ENCODE results near the gene BDP1. TPM values are rescaled to one million over a fixed set of nuclear protein-coding genes. Genes with fewer than 3 reads are reported as not detected.

The BDP1 gene
- total RNA-seq, 1 experiment from 2014 or later: 18.4 TPM

DNA sequence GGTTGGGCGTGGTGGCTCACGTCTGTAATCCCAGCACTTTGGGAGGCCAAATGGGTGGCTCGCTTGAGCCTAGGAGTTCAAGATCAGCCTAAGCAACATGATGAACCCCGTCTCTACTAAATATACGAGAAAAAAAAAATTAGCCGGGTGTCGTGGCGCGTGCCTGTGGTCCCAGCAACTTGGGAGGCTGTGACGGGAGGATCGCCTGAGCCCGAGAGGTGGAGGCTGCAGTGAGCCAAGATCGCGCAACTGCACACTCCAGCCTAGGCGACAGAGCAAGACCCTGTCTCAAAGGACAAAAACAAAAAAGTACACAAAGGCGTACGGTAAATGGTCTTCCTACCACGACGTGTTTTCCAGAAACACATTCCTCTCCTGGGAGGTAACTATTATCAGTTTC is 538 bp upstream of the BDP1 start:
- intact Hi-C loops (cut with micrococcal nuclease): loop anchor here (5.0 kb wide), 1 partner anchor 302 kb away; no protein-coding TSS in a partner anchor
- Histone ChIP-seq H3K4me1 (ENCODE audit: insufficient read depth, low read length) (peaks cover 11% of the 10 kb centered on the region; the same call in 1 of the 2 replicates), H3K9me2 (replicated peaks; ENCODE audit: low read length) (no peaks in the 10 kb centered on the region), H3K27me3 (ENCODE audit: low read length) (peaks cover 6% of the 10 kb centered on the region; the same call in 1 of the 2 replicates), H4K20me1 (ENCODE audit: low read length) (peaks cover 19% of the 10 kb centered on the region), H3K9ac (ENCODE audit: low read length) (peak overlapping the region; percentile 96; the same call in 1 of the 2 replicates), H2AFZ (ENCODE audit: low read length) (peak overlapping the region; percentile 94), H3K9me3 (ENCODE audit: low read length) (no peaks in the 10 kb centered on the region), H3K4me2 (ENCODE audit: low read length) (peak overlapping the region; percentile 92), H3K4me3 (ENCODE audit: low read length) (peak overlapping the region; percentile 100), H3F3A (ENCODE audit: low read length, unreplicated experiment) (no peaks in the 10 kb centered on the region), H3K27ac (ENCODE audit: low read length) (no peak overlapping the region), H3K79me2 (ENCODE audit: low read length) (peaks cover 41% of the 10 kb centered on the region), H3K36me3 (ENCODE audit: low read depth, low read length) (peaks cover 15% of the 10 kb centered on the region)
- TF ChIP-seq EZH2 (IDR thresholded peaks at IDR 0.05; ENCODE audit: low read length, unreplicated experiment) (no peak), CTCF (conservative IDR thresholded peaks at IDR 0.05; ENCODE audit: low read depth, low read length) (no peak), EZH2phosphoT487 (IDR thresholded peaks at IDR 0.05; ENCODE audit: borderline replicate concordance, low read length) (no peak)
- DNase-seq (no peak), ATAC-seq (no peak)
- ChIA-PET POLR2A (ENCODE audit: unreplicated experiment) (interaction anchor here (0.6 kb wide), 1 partner anchor 122 kb away, joined by 6 read pairs; no protein-coding TSS in a partner anchor), CTCF (no interaction called here)
- no TSS peak for BruUV-seq (replicated peaks)

DNA sequence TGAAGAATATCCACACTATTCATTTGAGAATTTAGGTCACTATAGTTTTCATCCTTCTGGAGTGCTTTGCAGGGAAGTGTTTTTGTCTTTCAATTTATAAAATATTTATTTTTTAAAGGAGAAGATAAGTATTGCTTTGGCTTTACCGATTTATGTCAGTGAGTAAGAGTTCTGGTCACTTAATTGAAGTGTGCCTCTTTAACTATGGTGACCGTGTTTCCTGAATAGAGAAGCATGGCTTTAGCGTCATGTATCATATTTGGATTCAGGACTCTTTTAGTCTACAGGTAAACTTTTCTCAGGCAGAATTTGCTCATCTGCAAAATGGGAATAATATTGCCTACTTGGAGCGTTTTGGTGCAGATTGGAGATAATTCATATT is 902 bp downstream of the BDP1 start:
- Histone ChIP-seq H3K4me1 (ENCODE audit: insufficient read depth, low read length) (peaks cover 11% of the 10 kb centered on the region; the same call in 1 of the 2 replicates), H3K27me3 (ENCODE audit: low read length) (no peaks in the 10 kb centered on the region), H3K9ac (ENCODE audit: low read length) (peak overlapping the region; percentile 96), H4K20me1 (ENCODE audit: low read length) (peaks cover 19% of the 10 kb centered on the region), H3K4me2 (ENCODE audit: low read length) (peak overlapping the region; percentile 92), H3K79me2 (ENCODE audit: low read length) (peaks cover 41% of the 10 kb centered on the region), H3K9me2 (replicated peaks; ENCODE audit: low read length) (no peaks in the 10 kb centered on the region), H3K9me3 (ENCODE audit: low read length) (no peaks in the 10 kb centered on the region), H3K27ac (ENCODE audit: low read length) (peak overlapping the region; percentile 75; the same call in 1 of the 2 replicates), H3K4me3 (ENCODE audit: low read length) (peak overlapping the region; percentile 100), H3K36me3 (ENCODE audit: low read depth, low read length) (peaks cover 19% of the 10 kb centered on the region), H3F3A (ENCODE audit: low read length, unreplicated experiment) (no peaks in the 10 kb centered on the region), H2AFZ (ENCODE audit: low read length) (0 out of 2 replicates have a peak overlapping the region, but pooled peaks have one; percentile 94)
- no peak for TF ChIP-seq EZH2phosphoT487 (IDR thresholded peaks at IDR 0.05; ENCODE audit: borderline replicate concordance, low read length)
- TF ChIP-seq CTCF (conservative IDR thresholded peaks at IDR 0.05; ENCODE audit: low read depth, low read length): no peak
- no peak for TF ChIP-seq EZH2 (IDR thresholded peaks at IDR 0.05; ENCODE audit: low read length, unreplicated experiment)
- CTCF ChIA-PET: no interaction called here
- intact Hi-C loops (cut with micrococcal nuclease): loop anchor here (1.0 to 5.0 kb wide), 2 partner anchors 145 to 301 kb away; no protein-coding TSS in a partner anchor
- DNase-seq: peak; percentile 1
- 0 out of 2 replicates have a peak, but pooled peaks have one; percentile 4 for ATAC-seq
- POLR2A ChIA-PET (ENCODE audit: unreplicated experiment): no interaction called here
- no TSS peak for BruUV-seq (replicated peaks)

GRCh38 chr5:71457106-71457505 is 1.7 kb downstream of the BDP1 start:
- no peaks in the 10 kb centered on the region for H3K9me3 ChIP-seq (ENCODE audit: low read length)
- ChIA-PET CTCF (no interaction called here), POLR2A (ENCODE audit: unreplicated experiment) (no interaction called here)
- no peaks in the 10 kb centered on the region for H3F3A ChIP-seq (ENCODE audit: low read length, unreplicated experiment)
- H3K27ac ChIP-seq (ENCODE audit: low read length): no peak overlapping the region
- ATAC-seq: no peak
- peaks cover 19% of the 10 kb centered on the region for H3K36me3 ChIP-seq (ENCODE audit: low read depth, low read length)
- TF ChIP-seq CTCF (conservative IDR thresholded peaks at IDR 0.05; ENCODE audit: low read depth, low read length): no peak
- TF ChIP-seq EZH2 (IDR thresholded peaks at IDR 0.05; ENCODE audit: low read length, unreplicated experiment): no peak
- no peak for TF ChIP-seq EZH2phosphoT487 (IDR thresholded peaks at IDR 0.05; ENCODE audit: borderline replicate concordance, low read length)
- H4K20me1 ChIP-seq (ENCODE audit: low read length): peaks cover 19% of the 10 kb centered on the region
- intact Hi-C loops (cut with micrococcal nuclease): loop anchor here (5.0 kb wide), 1 partner anchor 300 kb away; no protein-coding TSS in a partner anchor
- BruUV-seq (replicated peaks): no TSS peak
- H3K27me3 ChIP-seq (ENCODE audit: low read length): no peaks in the 10 kb centered on the region
- H3K4me1 ChIP-seq (ENCODE audit: insufficient read depth, low read length): peaks cover 11% of the 10 kb centered on the region; the same call in 1 of the 2 replicates
- no peak overlapping the region for H2AFZ ChIP-seq (ENCODE audit: low read length)
- H3K4me2 ChIP-seq (ENCODE audit: low read length): peak overlapping the region; percentile 92
- H3K9me2 ChIP-seq (replicated peaks; ENCODE audit: low read length): no peaks in the 10 kb centered on the region
- H3K79me2 ChIP-seq (ENCODE audit: low read length): peaks cover 41% of the 10 kb centered on the region
- peak overlapping the region; percentile 96 for H3K9ac ChIP-seq (ENCODE audit: low read length)
- H3K4me3 ChIP-seq (ENCODE audit: low read length): peak overlapping the region; percentile 100
- no peak for DNase-seq
